Neuronal stem cell (in vitro differentiated cells): ENCODE data around the gene OMP.

Experiments used
- DNase-seq: peaks from one replicate; pipeline ENCODE4 v3.0.0-alpha.2; 2013; ENCODE audit warnings: low spot score
- H2AFZ ChIP-seq: one replicate; pipeline ENCODE4 v1.6.1; 2013; ENCODE audit warnings: mild to moderate bottlenecking, low read length, inconsistent platforms
- H2AK5ac ChIP-seq: 2 replicates; pipeline ENCODE4 v1.6.1; 2013; ENCODE audit warnings: low read depth, mild to moderate bottlenecking, inconsistent platforms, low read length, moderate library complexity, mixed read lengths
- H2BK120ac ChIP-seq: 2 replicates; pipeline ENCODE4 v1.6.1; 2013; ENCODE audit warnings: low read depth, mild to moderate bottlenecking, inconsistent platforms, low read length, moderate library complexity, mixed read lengths
- H2BK12ac ChIP-seq: one replicate; pipeline ENCODE4 v1.6.1; 2013; ENCODE audit warnings: low read length, inconsistent platforms
- H2BK15ac ChIP-seq: 2 replicates; pipeline ENCODE4 v1.6.1; 2013; ENCODE audit warnings: mild to moderate bottlenecking, low read length, inconsistent platforms, mixed read lengths
- H2BK5ac ChIP-seq: one replicate; pipeline ENCODE4 v1.6.1; 2013; ENCODE audit warnings: inconsistent platforms, mild to moderate bottlenecking, low read length, moderate library complexity
- H3K14ac ChIP-seq: one replicate; pipeline ENCODE4 v1.6.1; 2013; ENCODE audit warnings: low read length, inconsistent platforms
- H3K18ac ChIP-seq: 2 replicates; pipeline ENCODE4 v1.6.1; 2013; ENCODE audit warnings: low read length, inconsistent platforms
- H3K23ac ChIP-seq: 2 replicates; pipeline ENCODE4 v1.6.1; 2013; ENCODE audit warnings: low read depth, mild to moderate bottlenecking, mixed read lengths, low read length, inconsistent platforms; ENCODE audit not compliant: poor library complexity
- H3K27ac ChIP-seq: replicated peaks from 3 replicates; pipeline ENCODE4 v1.5.1; 2013; ENCODE audit warnings: low read length, inconsistent platforms
- H3K27me3 ChIP-seq, 3 experiments: 2 replicates each; pipeline ENCODE4 v1.6.1; 2013; ENCODE audit warnings: low read length in 3 of 3, mild to moderate bottlenecking in 2 of 3, inconsistent platforms in 1 of 3, low read depth in 1 of 3, mixed read lengths in 1 of 3, moderate library complexity in 1 of 3; ENCODE audit not compliant: control insufficient read depth in 3 of 3, insufficient read depth in 3 of 3
- H3K36me3 ChIP-seq, 2 donors: replicated peaks in 1 of 2; 2 replicates each; pipeline ENCODE4 v1.6.1; 2013; ENCODE audit warnings: low read length in 2 of 2; ENCODE audit not compliant: control insufficient read depth in 2 of 2, insufficient read depth in 2 of 2
- H3K4ac ChIP-seq: 2 replicates; pipeline ENCODE4 v1.6.1; 2013; ENCODE audit warnings: inconsistent platforms, mild to moderate bottlenecking, low read length, moderate library complexity
- H3K4me1 ChIP-seq, 2 donors: 1 replicate in 1 of 2; 2 replicates in 1 of 2; pipeline ENCODE4 v1.6.1; 2013; ENCODE audit warnings: low read length in 2 of 2, low read depth in 1 of 2; ENCODE audit not compliant: control insufficient read depth in 2 of 2, insufficient read depth in 1 of 2
- H3K4me2 ChIP-seq: one replicate; pipeline ENCODE4 v1.6.1; 2013; ENCODE audit warnings: mild to moderate bottlenecking, low read length, inconsistent platforms; ENCODE audit not compliant: insufficient read depth, poor library complexity, severe bottlenecking
- H3K4me3 ChIP-seq, 2 donors: 2 replicates each; pipeline ENCODE4 v1.5.1; 2013; ENCODE audit warnings: low read length in 2 of 2, mild to moderate bottlenecking in 2 of 2, inconsistent platforms in 1 of 2, moderate library complexity in 1 of 2
- H3K79me1 ChIP-seq: one replicate; pipeline ENCODE4 v1.6.1; 2013; ENCODE audit warnings: low read depth, mild to moderate bottlenecking, inconsistent platforms, low read length, moderate library complexity
- H3K9ac ChIP-seq: one replicate; pipeline ENCODE4 v1.6.1; 2013; ENCODE audit warnings: mild to moderate bottlenecking, low read depth, low read length, inconsistent platforms; ENCODE audit not compliant: poor library complexity
- H3K9me3 ChIP-seq, 2 donors: replicated peaks in 1 of 2; 2 replicates each; pipeline versions ENCODE3 to v1.6.1; 2013; ENCODE audit warnings: low read length in 2 of 2, mild to moderate bottlenecking in 2 of 2, inconsistent platforms in 1 of 2, low read depth in 1 of 2, mixed read lengths in 1 of 2, moderate library complexity in 1 of 2; ENCODE audit not compliant: control insufficient read depth in 2 of 2, insufficient read depth in 1 of 2
- H4K8ac ChIP-seq: one replicate; pipeline ENCODE4 v1.6.1; 2013; ENCODE audit warnings: low read depth, mild to moderate bottlenecking, inconsistent platforms, low read length, moderate library complexity
- H4K91ac ChIP-seq: one replicate; pipeline ENCODE4 v1.6.1; 2013; ENCODE audit warnings: low read length, low read depth, mild to moderate bottlenecking, inconsistent platforms; ENCODE audit not compliant: poor library complexity
- WGBS, 2 donors: extraction: QIAGEN DNeasy Blood & Tissue Kit; methylation state at CpG; one replicate each; pipeline ENCODE4 v1.1.7; 2013; ENCODE audit warnings: missing lambda C conversion rate in 2 of 2, mixed read lengths in 1 of 2; ENCODE audit not compliant: insufficient read length in 2 of 2, insufficient replicate concordance in 1 of 2; ENCODE audit errors: extremely low coverage in 2 of 2; 5-methylcytosine and 5-hydroxymethylcytosine counted together

The OMP gene

DNA sequence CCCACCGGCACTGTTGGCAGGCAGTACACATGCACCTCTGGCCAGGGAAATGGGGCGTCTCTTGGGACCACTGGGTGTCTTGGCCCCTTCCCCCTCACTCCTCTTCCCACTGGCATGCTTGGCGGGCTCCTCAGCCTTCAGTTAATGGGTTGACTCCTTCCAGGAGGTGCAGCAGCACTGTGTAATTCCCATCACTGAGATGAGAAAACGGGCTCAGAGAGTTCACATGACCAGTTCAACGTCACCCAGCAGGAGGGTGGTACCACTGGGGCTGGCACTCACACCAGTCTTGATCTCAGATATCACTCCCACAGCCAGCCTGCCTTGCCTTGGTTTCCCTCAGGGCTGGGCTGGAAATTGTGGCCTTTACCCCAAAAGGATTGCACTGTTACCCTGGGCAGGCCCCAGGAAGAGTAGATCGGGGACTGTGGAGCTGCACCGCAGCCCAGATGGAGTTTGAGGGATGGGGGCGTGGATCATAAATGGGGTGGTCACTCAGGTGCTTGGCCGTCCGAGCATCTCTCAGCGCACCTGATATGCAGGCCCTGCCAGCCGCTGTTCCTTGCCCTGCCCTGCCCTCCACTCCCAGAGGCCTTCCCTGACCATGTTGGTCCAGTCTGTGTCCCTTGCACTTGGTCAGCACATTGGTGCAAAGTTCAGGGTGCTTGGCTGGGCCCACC is 18.9 kb upstream of the OMP start:
- no peak overlapping the region for H2BK120ac ChIP-seq
- H3K4me3 ChIP-seq: no peak overlapping the region
- peak overlapping the region; percentile 45 for H4K8ac ChIP-seq
- H3K18ac ChIP-seq: no peak overlapping the region
- H2AK5ac ChIP-seq: peak overlapping the region; percentile 63
- H2BK5ac ChIP-seq: no peak overlapping the region
- whole genome bisulfite sequencing, 2 donors: no CpG with 5 or more reads among the region's 12 CpGs
- H3K27me3 ChIP-seq: peaks cover 0 to 1% (median 0%) of the 10 kb centered on the region in 3 experiments
- H3K23ac ChIP-seq: no peak overlapping the region
- H3K4ac ChIP-seq: no peak overlapping the region
- no peak overlapping the region for H3K9ac ChIP-seq
- peaks cover 2 to 6% of the 10 kb centered on the region in 2 donors for H3K4me1 ChIP-seq
- H3K14ac ChIP-seq: no peak overlapping the region
- peaks cover 0 to 59% of the 10 kb centered on the region in 2 donors for H3K36me3 ChIP-seq
- DNase-seq: no peak
- no peak overlapping the region for H3K27ac ChIP-seq
- no peak overlapping the region for H4K91ac ChIP-seq
- H3K79me1 ChIP-seq: no peaks in the 10 kb centered on the region
- peaks cover 2 to 9% of the 10 kb centered on the region in 2 donors for H3K9me3 ChIP-seq
- H2BK15ac ChIP-seq: no peak overlapping the region
- no peak overlapping the region for H2AFZ ChIP-seq
- no peak overlapping the region for H2BK12ac ChIP-seq
- H3K4me2 ChIP-seq: no peak overlapping the region

DNA sequence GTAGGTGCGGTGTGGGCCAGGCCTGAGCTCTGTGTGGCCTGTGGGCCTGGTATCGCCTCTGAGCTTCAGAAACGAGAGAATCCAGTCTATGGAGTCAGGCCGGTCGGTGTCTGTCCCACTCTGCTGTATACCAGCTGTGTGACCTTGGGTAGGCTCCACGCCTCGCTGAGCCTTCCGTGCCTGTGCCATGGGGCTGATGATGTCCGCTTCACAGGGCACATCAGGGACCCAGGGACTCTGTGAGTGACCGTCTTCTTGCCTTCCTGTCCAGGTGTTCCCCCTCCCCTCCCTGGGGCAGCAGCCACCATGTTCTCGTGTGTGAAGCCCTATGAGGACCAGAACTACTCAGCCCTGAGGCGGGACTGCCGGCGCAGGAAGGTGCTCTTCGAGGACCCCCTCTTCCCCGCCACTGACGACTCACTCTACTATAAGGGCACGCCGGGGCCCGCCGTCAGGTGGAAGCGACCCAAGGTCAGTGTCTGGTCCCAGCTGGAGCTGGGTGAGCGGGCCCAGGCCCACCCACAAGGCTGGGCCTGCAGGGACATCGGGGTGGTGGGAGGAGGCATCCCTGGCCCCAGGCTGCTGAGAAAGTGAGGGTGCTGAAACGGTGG is 18.0 kb upstream of the OMP start:
- Histone ChIP-seq H3K4me1 (peaks cover 2 to 6% of the 10 kb centered on the region in 2 donors), H3K4me3 (no peak overlapping the region), H3K27me3 (peaks cover 0 to 1% (median 0%) of the 10 kb centered on the region in 3 experiments), H3K18ac (peak overlapping the region; percentile 2), H2BK120ac (no peak overlapping the region), H3K23ac (peak overlapping the region; percentile 14), H2BK12ac (no peak overlapping the region), H2AFZ (no peak overlapping the region), H3K27ac (no peak overlapping the region), H3K4me2 (no peak overlapping the region), H3K36me3 (peaks cover 0 to 67% of the 10 kb centered on the region in 2 donors), H3K9ac (peak overlapping the region; percentile 2), H4K91ac (no peak overlapping the region), H2BK15ac (no peak overlapping the region), H3K14ac (no peak overlapping the region), H2AK5ac (no peak overlapping the region), H2BK5ac (no peak overlapping the region), H3K79me1 (no peaks in the 10 kb centered on the region), H4K8ac (no peak overlapping the region), H3K4ac (no peak overlapping the region), H3K9me3 (peaks cover 0 to 2% of the 10 kb centered on the region in 2 donors)
- no CpG with 5 or more reads among the region's 25 CpGs for WGBS, 2 donors
- DNase-seq: no peak

DNA sequence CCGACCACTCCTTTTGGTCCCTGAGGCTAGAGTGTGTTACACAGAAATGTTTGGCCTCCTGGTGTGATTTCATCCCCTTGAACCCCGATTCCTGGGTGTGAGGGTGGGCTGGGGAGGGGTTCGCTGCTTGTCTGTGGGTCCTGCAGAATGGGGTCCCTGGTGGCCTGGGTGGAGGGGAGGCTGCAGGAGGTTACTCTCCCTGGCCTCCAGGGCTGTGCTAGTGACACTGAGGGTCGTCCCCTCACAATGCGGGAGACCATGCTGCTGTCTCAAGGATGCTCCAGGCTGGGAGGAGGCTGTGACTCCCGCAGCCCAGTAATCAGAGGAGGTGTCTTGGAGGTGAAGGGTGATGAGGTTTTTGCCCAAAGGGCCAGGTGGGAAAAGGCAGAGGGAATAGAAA is 17.0 kb upstream of the OMP start:
- Histone ChIP-seq H2AK5ac (no peak overlapping the region), H2BK15ac (no peak overlapping the region), H3K79me1 (no peaks in the 10 kb centered on the region), H3K18ac (no peak overlapping the region), H3K27ac (no peak overlapping the region), H3K4me1 (peaks cover 2 to 6% of the 10 kb centered on the region in 2 donors), H3K9me3 (no peaks in the 10 kb centered on the region), H3K23ac (no peak overlapping the region), H3K9ac (peak overlapping the region; percentile 24), H2BK5ac (no peak overlapping the region), H2BK120ac (no peak overlapping the region), H3K4me3 (no peak overlapping the region), H3K36me3 (peaks cover 0 to 73% of the 10 kb centered on the region in 2 donors), H3K4ac (no peak overlapping the region), H3K4me2 (no peak overlapping the region), H3K27me3 (peaks cover 0 to 1% (median 0%) of the 10 kb centered on the region in 3 experiments), H4K91ac (no peak overlapping the region), H2AFZ (no peak overlapping the region), H4K8ac (no peak overlapping the region), H3K14ac (no peak overlapping the region), H2BK12ac (no peak overlapping the region)
- no peak for DNase-seq
- no CpG with 5 or more reads among the region's 6 CpGs for WGBS, 2 donors
